ENCODE results near the gene ZNF273.

Gene ZNF273

DNA sequence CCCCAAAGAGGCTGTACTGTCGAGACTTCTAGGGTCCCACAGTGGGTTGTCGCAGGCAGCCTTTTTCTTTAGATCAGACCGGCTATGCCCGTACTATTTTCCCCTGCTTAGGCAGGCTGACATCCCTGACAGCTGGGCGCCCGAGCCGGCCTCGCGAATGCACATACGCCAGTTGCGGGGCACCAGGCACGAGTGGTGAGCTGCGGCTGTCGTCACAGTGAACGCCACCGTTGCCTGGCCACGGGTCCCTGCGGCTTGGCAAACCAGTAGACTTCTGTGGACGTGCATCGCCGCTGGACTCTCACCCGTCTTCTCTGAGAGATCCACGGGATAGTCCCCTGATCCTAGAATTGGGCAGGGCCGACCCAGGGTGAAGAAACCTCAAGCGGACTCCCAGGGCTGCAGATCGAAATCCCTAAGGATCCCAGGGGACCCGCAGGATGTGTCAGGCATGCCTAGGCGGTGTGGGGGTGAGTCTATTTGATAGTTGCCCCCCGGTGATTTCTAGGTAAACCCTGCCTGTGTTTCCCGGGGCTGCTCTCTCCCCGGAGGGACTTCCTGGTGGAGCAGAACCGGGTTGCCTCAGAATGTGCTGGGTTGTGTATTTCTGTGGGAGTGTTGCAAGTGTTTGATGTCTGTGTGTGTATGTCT lies 33.0 kb upstream of the ZNF273 start:
- Histone ChIP-seq H3K36me3 (replicated peaks; ENCODE audit: low read depth, low read length) (no peaks in the 10 kb centered on the region), H3K9ac (ENCODE audit: low read length) (no peak overlapping the region), H3K4me2 (ENCODE audit: low read length) (no peak overlapping the region), H3K4me1 (ENCODE audit: low read length) (no peaks in the 10 kb centered on the region), H3K27me3 (ENCODE audit: low read depth, low read length) (no peaks in the 10 kb centered on the region), H3K9me3 (ENCODE audit: insufficient read depth, low read length) (no peaks in the 10 kb centered on the region), H3K79me2 (ENCODE audit: low read length) (no peaks in the 10 kb centered on the region), H3K4me3 (ENCODE audit: low read length) (no peak overlapping the region), H3K27ac (ENCODE audit: low read length) (no peak overlapping the region), H4K20me1 (ENCODE audit: insufficient read depth, low read length) (no peaks in the 10 kb centered on the region), H2AFZ (ENCODE audit: low read depth, low read length) (no peak overlapping the region)
- TF ChIP-seq, protein P1, sequence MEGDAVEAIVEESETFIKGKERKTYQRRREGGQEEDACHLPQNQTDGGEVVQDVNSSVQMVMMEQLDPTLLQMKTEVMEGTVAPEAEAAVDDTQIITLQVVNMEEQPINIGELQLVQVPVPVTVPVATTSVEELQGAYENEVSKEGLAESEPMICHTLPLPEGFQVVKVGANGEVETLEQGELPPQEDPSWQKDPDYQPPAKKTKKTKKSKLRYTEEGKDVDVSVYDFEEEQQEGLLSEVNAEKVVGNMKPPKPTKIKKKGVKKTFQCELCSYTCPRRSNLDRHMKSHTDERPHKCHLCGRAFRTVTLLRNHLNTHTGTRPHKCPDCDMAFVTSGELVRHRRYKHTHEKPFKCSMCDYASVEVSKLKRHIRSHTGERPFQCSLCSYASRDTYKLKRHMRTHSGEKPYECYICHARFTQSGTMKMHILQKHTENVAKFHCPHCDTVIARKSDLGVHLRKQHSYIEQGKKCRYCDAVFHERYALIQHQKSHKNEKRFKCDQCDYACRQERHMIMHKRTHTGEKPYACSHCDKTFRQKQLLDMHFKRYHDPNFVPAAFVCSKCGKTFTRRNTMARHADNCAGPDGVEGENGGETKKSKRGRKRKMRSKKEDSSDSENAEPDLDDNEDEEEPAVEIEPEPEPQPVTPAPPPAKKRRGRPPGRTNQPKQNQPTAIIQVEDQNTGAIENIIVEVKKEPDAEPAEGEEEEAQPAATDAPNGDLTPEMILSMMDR (IDR thresholded peaks at IDR 0.05; ENCODE audit: low read depth, low read length) = no peak
- no peak for TF ChIP-seq EZH2phosphoT487 (IDR thresholded peaks at IDR 0.05; ENCODE audit: low read depth)

DNA sequence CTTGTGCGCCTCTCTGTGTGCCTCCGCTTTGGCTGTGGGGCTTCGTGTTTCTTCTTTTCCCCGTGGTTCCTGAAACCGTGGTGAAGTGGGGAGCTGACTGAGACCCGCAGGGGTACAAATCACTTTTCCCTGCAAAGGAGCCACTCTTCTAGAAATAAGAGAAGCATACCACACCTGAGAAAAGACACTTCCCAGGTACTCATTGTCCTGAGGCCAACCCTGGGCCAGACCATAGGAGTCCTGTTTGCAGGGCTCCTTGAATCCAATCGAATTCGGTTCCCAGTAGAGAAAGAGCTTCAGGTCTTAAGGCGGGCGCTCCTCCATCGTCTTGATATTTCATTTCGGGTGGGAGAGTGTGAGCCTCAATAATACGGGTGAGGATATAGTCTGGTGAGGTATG lies 32.4 kb upstream of the ZNF273 start:
- H3K36me3 ChIP-seq (replicated peaks; ENCODE audit: low read depth, low read length) = no peaks in the 10 kb centered on the region
- H4K20me1 ChIP-seq (ENCODE audit: insufficient read depth, low read length) = no peaks in the 10 kb centered on the region
- H2AFZ ChIP-seq (ENCODE audit: low read depth, low read length) = no peak overlapping the region
- H3K4me2 ChIP-seq (ENCODE audit: low read length) = no peak overlapping the region
- H3K9ac ChIP-seq (ENCODE audit: low read length) = no peak overlapping the region
- TF ChIP-seq, protein P1 (IDR thresholded peaks at IDR 0.05; ENCODE audit: low read depth, low read length) = no peak
- TF ChIP-seq EZH2phosphoT487 (IDR thresholded peaks at IDR 0.05; ENCODE audit: low read depth) = no peak
- no peak overlapping the region for H3K27ac ChIP-seq (ENCODE audit: low read length)
- no peak overlapping the region for H3K4me3 ChIP-seq (ENCODE audit: low read length)
- no peaks in the 10 kb centered on the region for H3K79me2 ChIP-seq (ENCODE audit: low read length)
- H3K27me3 ChIP-seq (ENCODE audit: low read depth, low read length) = no peaks in the 10 kb centered on the region
- H3K9me3 ChIP-seq (ENCODE audit: insufficient read depth, low read length) = no peaks in the 10 kb centered on the region
- H3K4me1 ChIP-seq (ENCODE audit: low read length) = no peaks in the 10 kb centered on the region

DNA sequence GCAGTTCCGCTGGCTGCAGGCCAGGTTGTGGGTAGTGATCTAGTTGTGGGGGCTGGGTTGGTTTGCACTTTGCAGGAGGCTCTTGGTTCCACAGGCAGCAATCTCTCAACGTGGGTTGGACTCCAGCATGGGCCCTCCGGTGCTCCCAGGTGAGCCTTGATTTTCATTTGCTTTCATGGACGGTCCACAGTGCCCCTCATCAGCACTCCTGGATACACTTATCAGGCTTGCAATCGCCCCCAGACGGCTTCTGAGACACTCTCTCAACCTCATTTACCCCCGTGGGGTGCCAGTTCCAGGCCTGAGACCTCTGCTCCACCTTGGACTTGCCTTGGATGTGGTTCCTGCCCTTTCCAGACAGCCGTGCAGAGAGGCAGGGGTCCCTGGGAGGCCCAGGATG lies 31.3 kb upstream of the ZNF273 start:
- H3K27ac ChIP-seq (ENCODE audit: low read length) = no peak overlapping the region
- H3K9me3 ChIP-seq (ENCODE audit: insufficient read depth, low read length) = no peaks in the 10 kb centered on the region
- H3K4me2 ChIP-seq (ENCODE audit: low read length) = no peak overlapping the region
- no peaks in the 10 kb centered on the region for H4K20me1 ChIP-seq (ENCODE audit: insufficient read depth, low read length)
- H3K79me2 ChIP-seq (ENCODE audit: low read length) = no peaks in the 10 kb centered on the region
- no peak overlapping the region for H3K4me3 ChIP-seq (ENCODE audit: low read length)
- no peak overlapping the region for H2AFZ ChIP-seq (ENCODE audit: low read depth, low read length)
- no peak overlapping the region for H3K9ac ChIP-seq (ENCODE audit: low read length)
- no peaks in the 10 kb centered on the region for H3K4me1 ChIP-seq (ENCODE audit: low read length)
- H3K27me3 ChIP-seq (ENCODE audit: low read depth, low read length) = no peaks in the 10 kb centered on the region
- TF ChIP-seq, protein P1 (IDR thresholded peaks at IDR 0.05; ENCODE audit: low read depth, low read length) = no peak
- TF ChIP-seq EZH2phosphoT487 (IDR thresholded peaks at IDR 0.05; ENCODE audit: low read depth) = no peak
- no peaks in the 10 kb centered on the region for H3K36me3 ChIP-seq (replicated peaks; ENCODE audit: low read depth, low read length)

DNA sequence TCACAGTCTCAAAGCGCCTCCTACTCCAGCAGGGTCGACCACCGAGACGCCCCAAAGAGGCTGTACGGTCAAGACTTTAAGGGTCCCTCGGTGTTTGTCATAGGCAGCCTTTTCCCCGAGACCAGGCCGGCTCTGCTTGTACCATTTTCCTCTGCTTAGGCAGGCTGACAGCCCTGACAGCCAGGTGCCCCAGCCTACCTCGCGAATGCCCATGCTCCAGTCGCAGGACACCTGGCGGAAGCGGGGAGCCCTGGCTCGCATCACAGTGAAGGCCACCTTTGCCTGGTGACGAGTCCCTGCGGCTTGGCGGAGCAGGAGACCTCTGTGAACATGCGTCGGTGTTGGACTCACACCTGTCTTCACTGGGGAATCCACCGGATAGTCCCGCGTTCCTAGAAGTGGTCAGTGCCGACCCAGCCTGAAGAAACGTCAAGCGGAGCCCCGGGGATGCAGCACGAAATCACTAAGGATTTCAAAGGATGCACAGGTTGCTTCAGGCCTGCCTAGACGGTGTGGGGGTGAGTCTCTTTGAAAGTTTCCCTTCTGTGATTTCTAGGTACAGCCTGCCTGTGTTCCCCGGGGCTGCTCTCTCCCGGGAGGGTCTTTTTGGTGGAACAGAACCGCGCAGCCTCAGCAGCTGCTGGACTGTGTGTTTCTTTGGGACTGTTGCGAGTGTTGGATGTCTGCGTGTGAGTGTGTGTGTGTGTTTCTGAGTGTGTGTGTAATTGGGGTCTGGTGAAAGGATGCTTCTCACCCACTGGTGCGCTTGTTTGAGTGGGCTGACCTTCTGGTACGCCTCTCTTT lies 30.5 kb upstream of the ZNF273 start:
- H3K9me3 ChIP-seq (ENCODE audit: insufficient read depth, low read length) = no peaks in the 10 kb centered on the region
- no peaks in the 10 kb centered on the region for H3K4me1 ChIP-seq (ENCODE audit: low read length)
- no peak overlapping the region for H2AFZ ChIP-seq (ENCODE audit: low read depth, low read length)
- no peaks in the 10 kb centered on the region for H4K20me1 ChIP-seq (ENCODE audit: insufficient read depth, low read length)
- no peak overlapping the region for H3K9ac ChIP-seq (ENCODE audit: low read length)
- no peaks in the 10 kb centered on the region for H3K79me2 ChIP-seq (ENCODE audit: low read length)
- H3K4me3 ChIP-seq (ENCODE audit: low read length) = no peak overlapping the region
- H3K36me3 ChIP-seq (replicated peaks; ENCODE audit: low read depth, low read length) = no peaks in the 10 kb centered on the region
- TF ChIP-seq, protein P1 (IDR thresholded peaks at IDR 0.05; ENCODE audit: low read depth, low read length) = no peak
- no peak for TF ChIP-seq EZH2phosphoT487 (IDR thresholded peaks at IDR 0.05; ENCODE audit: low read depth)
- no peak overlapping the region for H3K4me2 ChIP-seq (ENCODE audit: low read length)
- no peaks in the 10 kb centered on the region for H3K27me3 ChIP-seq (ENCODE audit: low read depth, low read length)
- no peak overlapping the region for H3K27ac ChIP-seq (ENCODE audit: low read length)
